Activated T-helper 2 cell treated with anti-CD3 and anti-CD28 coated beads, Interferon-gamma antibody, Interleukin-2, Interleukin-4, amounts not matched to agents 10 μg/mL and 5 μg/mL and 100 μg/mL, durations not matched to agents 14 hours and 24 hours and 36 hours (primary cell): ENCODE data around the gene AKR1C8. TPM values are rescaled to one million over a fixed set of nuclear protein-coding genes. Genes with fewer than 3 reads are reported as not detected.
"Not testable (repeated sequence)": the region's sequence is repeated elsewhere in the genome, so short reads cannot be mapped to it uniquely, and the experiment has no call there.

Experiments
- DNase-seq: peaks from one replicate; pipeline ENCODE4 v3.0.0; 2021; ENCODE audit warnings: low spot score
- H3K27ac Mint-ChIP-seq: one replicate; pipeline ENCODE4 v1.8.0; 2021; ENCODE audit warnings: mixed read lengths
- H3K27me3 Mint-ChIP-seq: one replicate; pipeline ENCODE4 v1.8.0; 2021; ENCODE audit warnings: low read depth, mixed read lengths
- H3K36me3 Mint-ChIP-seq: one replicate; pipeline ENCODE4 v1.8.0; 2021; ENCODE audit warnings: low read depth, mixed read lengths
- H3K4me1 Mint-ChIP-seq: one replicate; pipeline ENCODE4 v1.8.0; 2021; ENCODE audit warnings: low read depth, mixed read lengths
- H3K4me3 Mint-ChIP-seq: one replicate; pipeline ENCODE4 v1.8.0; 2021; ENCODE audit warnings: low read depth, mild to moderate bottlenecking, moderate library complexity, mixed read lengths
- H3K9me3 Mint-ChIP-seq: one replicate; pipeline ENCODE4 v1.8.0; 2021; ENCODE audit warnings: mixed read lengths
- intact Hi-C: fragments of 100-400 bp; cut with micrococcal nuclease; formaldehyde crosslinking; loops from one replicate; pipeline ENCODE4 v1.15.1; 2023
- total RNA-seq: library from RNA; stranded (reverse); gene quantifications from 2 replicates; pipeline ENCODE4 v1.2.3, GENCODE V29; 2022

Gene AKR1C8
- total RNA-seq, 1 donor from 2014 or later, result not detected

- Mint-ChIP-seq H3K27ac (no peak overlapping the region), H3K4me1 (no peaks in the 10 kb centered on the region), H3K27me3 (no peaks in the 10 kb centered on the region), H3K36me3 (no peaks in the 10 kb centered on the region), H3K9me3 (peaks cover 2% of the 10 kb centered on the region), H3K4me3 (no peak overlapping the region)
- intact Hi-C loops, result no loop called here
- DNase-seq, result no peak
Observed at GRCh38 chr10:5155951-5156350, 29.0 kb downstream of the AKR1C8 start.

- no peak overlapping the region for H3K27ac Mint-ChIP-seq
- peaks cover 12% of the 10 kb centered on the region for H3K9me3 Mint-ChIP-seq
- H3K36me3 Mint-ChIP-seq, result no peaks in the 10 kb centered on the region
- H3K4me1 Mint-ChIP-seq, result no peaks in the 10 kb centered on the region
- no peak for DNase-seq
- intact Hi-C loops, result no loop called here
- no peak overlapping the region for H3K4me3 Mint-ChIP-seq
- H3K27me3 Mint-ChIP-seq, result no peaks in the 10 kb centered on the region
Observed at GRCh38 chr10:5151076-5151475, 33.9 kb downstream of the AKR1C8 start.

GRCh38 chr10:5148678-5149032 lies 36.3 kb downstream of the AKR1C8 start:
- Mint-ChIP-seq H3K27ac (no peak overlapping the region), H3K4me1 (no peaks in the 10 kb centered on the region), H3K9me3 (peaks cover 12% of the 10 kb centered on the region), H3K27me3 (no peaks in the 10 kb centered on the region), H3K36me3 (no peaks in the 10 kb centered on the region), H3K4me3 (no peak overlapping the region)
- DNase-seq, result no peak
- intact Hi-C loops, result no loop called here

- H3K4me1 Mint-ChIP-seq, result no peaks in the 10 kb centered on the region
- peaks cover 12% of the 10 kb centered on the region for H3K9me3 Mint-ChIP-seq
Observed at GRCh38 chr10:5147981-5148677, 36.8 kb downstream of the AKR1C8 start.

GRCh38 chr10:5147255-5147980 lies 37.5 kb downstream of the AKR1C8 start:
- Mint-ChIP-seq H3K36me3 (no peaks in the 10 kb centered on the region), H3K27me3 (no peaks in the 10 kb centered on the region), H3K9me3 (peaks cover 12% of the 10 kb centered on the region), H3K4me3 (no peak overlapping the region), H3K4me1 (no peaks in the 10 kb centered on the region), H3K27ac (no peak overlapping the region)
- no peak for DNase-seq
- intact Hi-C loops, result no loop called here

More at GRCh38 chr10:5147981-5148677, 36.8 kb downstream of the AKR1C8 start:
- H3K27me3 Mint-ChIP-seq, result no peaks in the 10 kb centered on the region
- intact Hi-C loops, result no loop called here
- no peak overlapping the region for H3K27ac Mint-ChIP-seq
- no peak for DNase-seq
- H3K36me3 Mint-ChIP-seq, result no peaks in the 10 kb centered on the region
- no peak overlapping the region for H3K4me3 Mint-ChIP-seq

GRCh38 chr10:5146920-5147254 lies 38.1 kb downstream of the AKR1C8 start:
- no peaks in the 10 kb centered on the region for H3K36me3 Mint-ChIP-seq
- H3K27me3 Mint-ChIP-seq, result no peaks in the 10 kb centered on the region
- DNase-seq, result no peak
- no peak overlapping the region for H3K27ac Mint-ChIP-seq
- H3K4me1 Mint-ChIP-seq, result no peaks in the 10 kb centered on the region
- no peak overlapping the region for H3K4me3 Mint-ChIP-seq
- H3K9me3 Mint-ChIP-seq, result peaks cover 12% of the 10 kb centered on the region
- intact Hi-C loops, result no loop called here

GRCh38 chr10:5143137-5143536 lies 41.8 kb downstream of the AKR1C8 start:
- intact Hi-C loops, result no loop called here
- Mint-ChIP-seq H3K36me3 (no peaks in the 10 kb centered on the region), H3K27ac (no peak overlapping the region), H3K9me3 (peaks cover 24% of the 10 kb centered on the region), H3K4me3 (no peak overlapping the region), H3K4me1 (no peaks in the 10 kb centered on the region), H3K27me3 (no peaks in the 10 kb centered on the region)
- DNase-seq, result no peak

GRCh38 chr10:5142199-5142598 lies 42.8 kb downstream of the AKR1C8 start:
- Mint-ChIP-seq H3K4me3 (no peak overlapping the region), H3K4me1 (no peaks in the 10 kb centered on the region), H3K9me3 (peaks cover 32% of the 10 kb centered on the region), H3K27ac (no peak overlapping the region), H3K36me3 (no peaks in the 10 kb centered on the region), H3K27me3 (no peaks in the 10 kb centered on the region)
- intact Hi-C loops, result no loop called here
- no peak for DNase-seq

- H3K4me3 Mint-ChIP-seq, H3K27me3 Mint-ChIP-seq, H3K36me3 Mint-ChIP-seq, intact Hi-C loops, H3K27ac Mint-ChIP-seq, H3K4me1 Mint-ChIP-seq, DNase-seq: not testable (repeated sequence)
- H3K9me3 Mint-ChIP-seq, result peaks cover 49% of the 10 kb centered on the region
Observed at GRCh38 chr10:5137699-5138098, 47.3 kb downstream of the AKR1C8 start.

GRCh38 chr10:5136468-5137087 lies 48.4 kb downstream of the AKR1C8 start:
- no peak for DNase-seq
- Mint-ChIP-seq H3K9me3 (peaks cover 49% of the 10 kb centered on the region), H3K36me3 (no peaks in the 10 kb centered on the region), H3K4me1 (no peaks in the 10 kb centered on the region), H3K27me3 (no peaks in the 10 kb centered on the region), H3K27ac (no peak overlapping the region), H3K4me3 (no peak overlapping the region)
- intact Hi-C loops, result no loop called here

- Mint-ChIP-seq H3K4me3 (no peak overlapping the region), H3K9me3 (peaks cover 49% of the 10 kb centered on the region), H3K4me1 (no peaks in the 10 kb centered on the region), H3K27ac (no peak overlapping the region), H3K27me3 (no peaks in the 10 kb centered on the region), H3K36me3 (no peaks in the 10 kb centered on the region)
- DNase-seq, result no peak
- intact Hi-C loops, result no loop called here
Observed at GRCh38 chr10:5135581-5135980, 49.4 kb downstream of the AKR1C8 start.

GRCh38 chr10:5125315-5126044 lies 59.5 kb downstream of the AKR1C8 start:
- no peak for DNase-seq
- Mint-ChIP-seq H3K9me3 (peaks cover 4% of the 10 kb centered on the region), H3K27me3 (no peaks in the 10 kb centered on the region), H3K4me3 (no peak overlapping the region), H3K4me1 (no peaks in the 10 kb centered on the region), H3K36me3 (no peaks in the 10 kb centered on the region), H3K27ac (no peak overlapping the region)
- intact Hi-C loops, result no loop called here

GRCh38 chr10:5123886-5124285 lies 61.1 kb downstream of the AKR1C8 start:
- Mint-ChIP-seq H3K9me3 (peaks cover 7% of the 10 kb centered on the region), H3K4me1 (no peaks in the 10 kb centered on the region), H3K27ac (no peak overlapping the region), H3K36me3 (no peaks in the 10 kb centered on the region), H3K27me3 (no peaks in the 10 kb centered on the region), H3K4me3 (no peak overlapping the region)
- intact Hi-C loops, result no loop called here
- DNase-seq, result no peak
